NCI-H1417 (cell line): ENCODE measurements around the gene NEDD4L.
A peak's percentile ranks its signal among the peaks of the same experiment; 100 is the strongest.

Source experiments
- DNase-seq, 3 experiments: peaks; one replicate each; lab custom pipeline; 2025; lab: John Stamatoyannopoulos, UW

Gene NEDD4L

GRCh38 chr18:58345875-58346274 is 301.8 kb downstream of the NEDD4L start:
- no peak for DNase-seq

- DNase-seq: no peak
Measured at GRCh38 chr18:58347135-58347534, 303.1 kb downstream of the NEDD4L start.

- DNase-seq: no peak
Measured at GRCh38 chr18:58348517-58348916, 304.5 kb downstream of the NEDD4L start.

GRCh38 chr18:58348951-58349350 is 304.9 kb downstream of the NEDD4L start:
- peak in 1 of 3 experiments; percentile 62 for DNase-seq

- DNase-seq: peak; percentile 48 to 98 (median 86)
Measured at GRCh38 chr18:58349650-58350049, 305.6 kb downstream of the NEDD4L start.

GRCh38 chr18:58350526-58350925 is 306.5 kb downstream of the NEDD4L start:
- DNase-seq: peak in 1 of 3 experiments; percentile 52

GRCh38 chr18:58351776-58352175 is 307.8 kb downstream of the NEDD4L start:
- no peak for DNase-seq

- DNase-seq: no peak
Measured at GRCh38 chr18:58353581-58353980, 309.6 kb downstream of the NEDD4L start.

GRCh38 chr18:58354051-58354450 is 310.0 kb downstream of the NEDD4L start:
- DNase-seq: no peak

GRCh38 chr18:58354791-58355190 is 310.8 kb downstream of the NEDD4L start:
- DNase-seq: no peak

- DNase-seq: no peak
Measured at GRCh38 chr18:58355243-58355642, 311.2 kb downstream of the NEDD4L start.

GRCh38 chr18:58359218-58359617 is 315.2 kb downstream of the NEDD4L start:
- DNase-seq: no peak

- no peak for DNase-seq
Measured at GRCh38 chr18:58359620-58360019, 315.6 kb downstream of the NEDD4L start.

GRCh38 chr18:58360324-58360723 is 316.3 kb downstream of the NEDD4L start:
- no peak for DNase-seq

GRCh38 chr18:58361212-58361611 is 317.2 kb downstream of the NEDD4L start:
- DNase-seq: no peak

GRCh38 chr18:58362027-58362575 is 318.1 kb downstream of the NEDD4L start:
- no peak for DNase-seq

GRCh38 chr18:58362829-58363271 is 318.8 kb downstream of the NEDD4L start:
- no peak for DNase-seq

GRCh38 chr18:58363767-58364540 is 319.9 kb downstream of the NEDD4L start:
- DNase-seq: no peak

GRCh38 chr18:58364876-58365528 is 321.0 kb downstream of the NEDD4L start:
- DNase-seq: no peak

GRCh38 chr18:58367425-58368140 is 323.6 kb downstream of the NEDD4L start:
- DNase-seq: no peak

GRCh38 chr18:58369616-58370015 is 325.6 kb downstream of the NEDD4L start:
- no peak for DNase-seq

GRCh38 chr18:58370038-58370580 is 326.1 kb downstream of the NEDD4L start:
- no peak for DNase-seq
